OCI-LY1 (cell line): Measurements from ENCODE around the gene VWA3A.
A peak's percentile ranks its signal among the peaks of the same experiment; 100 is the strongest.

Experiments
- CTCF ChIP-seq: fragments of 200-600 bp; sonication (generic), shearing (Covaris generic); IDR thresholded peaks from 2 replicates; pipeline ENCODE4 v1.5.1; 2017; ENCODE audit warnings: mild to moderate bottlenecking, antibody characterized with exemption, low read length, moderate library complexity, mixed read lengths
- EZH2 ChIP-seq: fragments of 200-600 bp; sonication (generic), shearing (Covaris generic); IDR thresholded peaks from 2 replicates; pipeline ENCODE4 v1.8.0; 2017; ENCODE audit warnings: borderline replicate concordance, mixed run types, mild to moderate bottlenecking, antibody characterized with exemption, low read length, moderate library complexity, mixed read lengths

DNA sequence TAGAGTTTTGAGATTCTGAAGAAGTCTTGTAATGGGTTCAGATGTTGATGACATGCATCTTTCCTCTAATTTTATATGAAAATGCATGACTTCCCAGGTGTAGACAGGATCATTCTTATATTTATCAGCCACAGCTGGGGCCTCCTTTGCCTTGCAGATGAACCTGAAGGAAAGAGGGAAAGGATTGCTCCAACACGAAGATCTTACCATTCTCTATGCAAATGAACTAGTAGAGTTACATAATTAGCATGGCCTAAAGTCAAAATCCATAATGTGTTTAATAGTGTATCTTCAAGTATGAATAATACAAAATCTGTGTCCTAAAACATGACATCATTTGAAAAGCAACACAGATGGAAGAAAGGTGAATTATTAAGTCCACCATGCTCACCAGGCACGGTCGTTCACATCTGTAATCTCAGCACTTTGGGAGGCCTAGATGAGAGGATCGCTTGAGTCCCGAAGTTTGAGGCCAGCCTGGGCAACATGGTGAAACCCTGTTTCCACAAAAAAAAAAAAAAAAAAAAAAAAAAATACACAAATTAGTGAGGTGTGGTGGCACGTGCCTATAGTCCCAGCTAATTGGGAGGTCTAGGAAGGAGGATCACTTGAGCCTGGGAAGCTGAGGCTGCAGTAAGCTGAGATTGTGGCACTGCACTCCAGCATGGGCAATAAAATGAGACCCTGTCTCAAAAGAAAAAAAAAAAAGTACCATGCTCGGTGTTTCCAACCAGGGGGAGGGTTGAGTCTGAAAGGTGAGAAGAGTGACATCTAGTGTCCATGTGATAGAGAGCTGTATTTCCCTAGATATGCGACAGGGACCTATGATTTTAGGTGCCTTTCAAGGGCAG lies 6.3 kb downstream of the VWA3A start:
- TF ChIP-seq CTCF = peak; percentile 81
- TF ChIP-seq EZH2 = no peak
